NCI-H1436 (cell line): Measurements from ENCODE around the gene TSSK3.
A peak's percentile ranks its signal among the peaks of the same experiment; 100 is the strongest.
"Not testable (repeated sequence)": the region's sequence is repeated elsewhere in the genome, so short reads cannot be mapped to it uniquely, and the experiment has no call there.

Experiments
- DNase-seq: peaks from one replicate; lab custom pipeline; 2025; lab: John Stamatoyannopoulos, UW

Gene TSSK3

GRCh38 chr1:32338637-32339145, 23.6 kb upstream of the TSSK3 start:
- DNase-seq: no peak

GRCh38 chr1:32339363-32339978, 22.9 kb upstream of the TSSK3 start:
- no peak for DNase-seq

DNA sequence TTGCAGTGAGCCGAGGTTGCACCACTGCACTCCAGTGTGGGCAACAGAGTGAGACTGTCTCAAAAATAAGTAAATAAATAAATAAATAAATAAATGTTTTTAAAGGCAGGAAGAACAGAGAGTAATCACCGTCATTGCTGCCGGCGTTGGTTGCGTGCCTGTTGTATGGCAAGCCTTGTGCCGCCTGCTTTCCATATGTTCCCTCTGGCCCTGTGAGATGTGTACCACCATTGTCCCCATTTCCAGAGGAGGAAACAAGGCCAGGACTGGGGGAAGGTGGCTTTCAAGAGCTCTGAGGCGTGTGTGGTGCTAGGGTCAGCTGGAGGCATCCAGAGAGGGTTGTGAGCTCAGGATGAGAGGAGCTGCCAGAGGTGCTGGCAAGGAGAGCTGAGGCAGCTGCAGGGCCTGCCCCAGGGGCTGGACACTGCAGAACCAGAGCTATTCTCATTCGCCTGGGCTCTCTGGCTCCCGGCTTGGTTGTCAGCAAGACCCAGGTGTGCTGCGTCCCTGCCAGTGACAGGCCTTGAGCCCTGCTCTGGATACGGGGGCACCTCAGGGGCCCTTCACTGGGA, 21.1 kb upstream of the TSSK3 start:
- DNase-seq: no peak

DNA sequence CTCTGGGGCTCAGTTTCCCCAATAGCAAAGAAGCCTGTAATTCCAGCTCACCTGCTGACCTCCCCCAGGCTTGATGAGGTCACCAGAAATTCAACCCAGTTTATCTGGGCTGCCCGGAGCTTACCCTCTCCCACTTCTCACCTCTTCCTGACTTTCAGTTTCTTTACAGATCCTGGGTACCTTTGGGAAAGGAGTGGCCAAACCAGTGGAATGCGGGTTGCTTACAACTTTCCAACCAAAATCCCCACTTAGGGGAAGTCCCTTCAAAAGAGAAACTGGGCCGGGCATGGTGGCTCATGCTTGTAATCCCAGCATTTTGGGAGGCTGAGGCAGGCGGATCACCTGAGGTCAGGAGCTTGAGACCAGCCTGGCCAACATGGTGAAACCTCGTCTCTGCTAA, 20.4 kb upstream of the TSSK3 start:
- DNase-seq: no peak

DNA sequence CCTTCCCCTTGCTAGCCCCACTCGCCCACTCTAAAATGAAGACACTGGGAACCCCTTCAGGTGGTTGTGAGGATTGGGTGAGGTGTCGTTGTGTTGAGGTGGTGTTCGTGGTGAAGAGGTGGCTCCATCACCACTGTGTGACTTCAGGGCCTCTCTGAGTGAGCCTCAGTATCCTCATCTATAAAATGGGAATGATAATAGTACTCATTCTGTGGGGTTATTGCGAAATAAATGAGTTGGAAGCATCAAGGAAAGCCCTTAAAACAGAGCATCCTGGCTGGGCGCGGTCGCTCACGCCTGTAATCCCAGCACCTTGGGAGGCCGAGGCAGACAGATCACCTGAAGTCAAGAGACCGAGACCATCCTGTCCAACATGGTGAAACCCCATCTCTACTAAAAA, 19.6 kb upstream of the TSSK3 start:
- DNase-seq: no peak

DNA sequence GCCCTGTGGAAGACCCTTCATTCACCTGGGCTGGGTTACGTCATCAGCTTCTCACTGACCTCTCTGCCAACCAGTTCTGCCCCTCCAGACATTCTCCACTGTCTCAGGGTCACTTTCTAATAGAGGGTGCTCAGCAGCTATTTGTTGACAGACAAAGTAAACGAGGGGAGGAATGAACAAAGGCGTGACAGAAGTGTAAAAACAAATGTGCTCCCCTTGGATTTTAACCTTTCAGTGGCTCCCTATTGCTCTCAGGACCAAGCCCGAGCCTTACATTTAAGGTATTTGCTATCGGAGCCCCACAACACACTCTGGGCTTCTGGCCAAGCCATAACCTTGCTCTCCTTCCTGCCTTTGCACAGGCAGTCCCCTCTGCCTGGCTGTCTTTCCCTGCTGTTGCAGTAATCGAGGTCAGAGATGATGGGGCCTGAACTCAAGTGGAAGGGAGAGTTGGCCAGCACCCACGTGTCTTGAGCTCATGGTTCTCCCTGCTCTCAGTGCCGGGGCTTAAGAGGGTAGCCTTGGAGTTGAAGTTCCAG, 17.0 kb upstream of the TSSK3 start:
- no peak for DNase-seq

GRCh38 chr1:32346532-32347157, 15.7 kb upstream of the TSSK3 start:
- no peak for DNase-seq

GRCh38 chr1:32349211-32349708, 13.1 kb upstream of the TSSK3 start:
- DNase-seq: no peak

DNA sequence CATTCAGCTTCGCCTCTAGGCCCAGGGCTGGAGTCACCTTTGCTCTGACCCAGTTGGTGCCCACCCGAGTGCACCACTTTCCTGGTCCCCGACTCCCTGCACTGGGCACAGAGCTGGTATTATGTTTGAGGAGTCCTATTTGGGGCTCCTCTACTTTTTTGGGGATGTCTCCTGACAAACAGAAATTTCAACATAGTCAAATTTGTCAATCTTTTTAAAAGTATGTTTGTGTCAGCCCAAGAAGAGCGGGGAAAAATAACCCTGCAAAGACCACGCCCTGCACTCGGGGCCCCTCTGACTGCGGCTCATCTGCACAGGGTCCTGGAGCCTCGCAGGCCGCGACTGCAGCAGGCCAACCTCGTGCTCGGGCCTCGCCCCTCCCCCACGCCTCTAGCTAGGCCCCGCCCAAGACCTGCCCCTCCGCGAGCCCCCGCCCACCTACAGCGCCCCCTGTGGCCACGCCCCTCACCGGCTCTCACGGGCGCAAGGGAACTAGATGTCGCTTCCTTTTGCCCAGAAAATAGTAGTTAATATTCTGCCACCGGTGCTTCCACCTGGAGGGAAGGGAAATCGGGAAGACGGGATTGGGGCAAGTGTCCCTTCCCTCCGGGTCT, 11.4 kb upstream of the TSSK3 start:
- peak; percentile 73 for DNase-seq

GRCh38 chr1:32351399-32352238, 10.7 kb upstream of the TSSK3 start:
- peak; percentile 96 for DNase-seq

DNA sequence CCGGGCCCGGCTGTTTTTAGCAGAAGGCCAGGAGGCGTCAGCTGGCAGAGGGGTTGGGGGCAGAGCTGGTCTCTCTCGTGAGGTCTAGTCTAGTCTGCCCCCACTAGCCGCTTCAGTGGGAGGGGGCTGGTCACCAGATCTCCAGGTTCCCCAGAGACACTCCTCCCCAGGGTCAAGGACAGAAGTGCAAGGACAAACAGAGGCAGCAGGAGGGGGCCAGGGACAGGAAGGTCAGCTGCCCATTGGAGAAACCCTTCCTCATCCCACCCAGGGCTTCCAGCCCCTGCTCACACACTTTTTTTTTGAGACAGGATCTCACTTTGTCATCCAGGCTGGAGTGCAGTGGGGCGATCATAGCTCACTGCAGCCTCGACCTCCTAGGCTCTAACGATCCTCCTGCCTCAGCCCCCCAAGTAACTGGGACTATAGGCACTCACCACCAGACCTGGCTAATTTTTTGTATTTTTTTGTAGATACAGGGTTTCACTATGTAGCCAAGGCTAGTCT, 10.0 kb upstream of the TSSK3 start:
- no peak for DNase-seq

GRCh38 chr1:32352831-32353383, 9.4 kb upstream of the TSSK3 start:
- no peak for DNase-seq

GRCh38 chr1:32353431-32353830, 8.9 kb upstream of the TSSK3 start:
- no peak for DNase-seq

DNA sequence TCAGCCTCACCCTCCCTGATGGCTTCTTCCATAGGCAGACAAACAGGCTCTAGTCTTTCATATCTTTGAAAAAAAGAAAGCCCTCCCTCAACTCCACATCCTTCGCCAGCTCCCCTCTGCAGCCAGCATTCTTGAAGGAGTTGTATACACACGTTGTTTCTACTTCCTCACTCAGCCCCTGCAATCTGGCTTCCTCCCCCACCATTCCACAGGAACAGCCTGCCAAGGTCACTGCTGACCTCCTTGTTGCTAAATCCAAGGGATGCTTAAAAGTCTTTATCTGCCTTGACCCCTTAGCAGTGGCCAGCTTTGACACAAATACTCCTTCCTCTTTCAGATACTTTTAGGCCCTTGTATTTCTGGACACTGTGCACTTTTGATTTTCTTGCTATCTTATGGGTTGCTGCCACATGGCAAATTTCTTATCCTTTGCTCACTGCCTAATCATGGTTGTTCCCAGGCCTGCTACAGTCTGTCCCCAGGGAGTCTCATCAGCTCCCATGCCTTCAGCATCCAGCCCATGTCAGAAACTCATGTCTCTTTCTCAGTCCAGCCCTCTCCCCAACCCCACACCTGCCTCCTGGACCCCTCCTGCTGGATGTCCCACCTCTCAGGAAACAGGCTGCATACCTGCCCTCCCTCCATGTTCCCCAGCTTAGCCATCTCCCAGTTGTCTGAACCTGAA, 8.3 kb upstream of the TSSK3 start:
- no peak for DNase-seq

- not testable (repeated sequence) for DNase-seq
Observed at GRCh38 chr1:32355778-32356177, 6.6 kb upstream of the TSSK3 start.

- no peak for DNase-seq
Observed at GRCh38 chr1:32356478-32356877, 5.9 kb upstream of the TSSK3 start.

- DNase-seq: no peak
Observed at GRCh38 chr1:32357614-32358013, 4.7 kb upstream of the TSSK3 start.

- DNase-seq: no peak
Observed at GRCh38 chr1:32358435-32358834, 3.9 kb upstream of the TSSK3 start.

DNA sequence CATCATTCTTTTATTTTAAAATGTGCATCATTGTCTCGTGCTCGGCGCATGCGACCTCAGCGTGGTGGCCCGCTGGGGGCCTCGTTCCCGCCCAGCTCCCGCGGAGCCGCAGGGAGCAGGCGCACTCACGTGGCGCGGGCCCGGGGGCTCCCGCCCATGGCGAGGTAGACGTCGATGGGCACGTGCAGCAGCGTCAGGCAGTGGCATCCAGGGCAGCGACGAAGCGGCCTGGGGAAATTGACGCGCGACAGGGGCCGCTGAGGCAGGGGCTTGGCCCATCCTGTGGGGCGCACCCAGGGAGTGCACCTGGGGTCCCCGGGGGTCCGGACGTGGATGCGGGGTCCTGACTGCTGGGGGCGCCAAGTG, 1.0 kb upstream of the TSSK3 start:
- no peak for DNase-seq

GRCh38 chr1:32361674-32362473, 465 bp upstream of the TSSK3 start:
- DNase-seq: no peak
